Urothelium cell line (cell line): ENCODE measurements around the gene RPN1.

Experiments used
- DNase-seq: peaks from one replicate; pipeline ENCODE4 v3.0.0; 2011; ENCODE audit warnings: low spot score, mixed read lengths
- FAIRE-seq: peaks from 2 replicates; lab custom pipeline; 2011; peaks lifted over from hg19 to GRCh38; lab: Jason Lieb, UNC

The RPN1 gene

GRCh38 chr3:128585189-128585588, 65.4 kb downstream of the RPN1 start:
- FAIRE-seq: no peak
- no peak for DNase-seq

DNA sequence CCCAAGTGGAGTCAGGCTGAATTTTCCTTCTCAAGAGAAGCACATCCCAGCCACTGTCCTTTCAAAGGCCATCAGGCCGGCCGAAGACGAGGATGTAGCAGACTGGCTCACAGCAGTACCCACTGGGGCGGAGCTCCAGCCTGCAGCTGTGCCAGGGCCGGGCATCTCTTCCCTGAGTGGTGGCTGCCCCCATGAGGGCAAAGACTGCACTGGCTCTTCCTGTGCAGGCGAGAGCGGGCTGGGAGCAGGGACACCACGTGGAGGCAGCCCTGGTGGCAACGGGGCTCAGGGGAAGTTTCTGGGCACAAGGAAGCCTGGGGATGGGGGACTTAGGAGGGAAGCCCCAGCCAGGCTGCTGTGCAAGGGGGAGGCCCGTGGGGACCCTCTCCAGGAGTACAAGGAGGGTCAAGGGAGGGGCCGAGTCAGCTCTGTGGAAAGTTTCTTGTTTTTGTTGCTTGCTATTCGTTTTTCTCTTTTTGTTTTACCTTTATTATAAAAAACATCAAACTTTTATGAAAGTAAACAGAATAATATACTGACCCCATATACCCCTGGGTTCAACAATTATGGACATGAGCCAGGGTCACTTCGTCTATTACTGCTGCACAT, 66.1 kb downstream of the RPN1 start:
- DNase-seq (peak; percentile 84), FAIRE-seq (peak; percentile 9)

DNA sequence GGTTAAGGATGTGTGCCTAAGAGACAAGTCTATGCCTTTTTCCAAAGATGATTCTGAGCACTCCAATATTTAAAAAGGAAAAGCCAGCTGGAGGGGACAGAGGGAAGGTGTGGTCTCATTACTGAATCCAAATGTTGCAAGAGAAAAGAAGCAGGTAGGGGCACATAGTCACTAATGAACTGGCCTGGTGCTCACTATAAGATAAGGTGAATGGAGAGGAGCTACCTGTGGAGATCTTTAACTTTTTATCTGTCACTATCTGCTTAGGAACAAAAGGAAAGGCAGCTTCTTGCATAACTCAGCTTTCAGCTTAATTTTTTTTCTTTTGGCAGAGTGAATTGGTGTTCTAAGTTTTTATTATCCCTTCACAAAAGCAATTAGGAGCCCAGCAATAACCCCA, 69.1 kb downstream of the RPN1 start:
- no peak for DNase-seq
- FAIRE-seq: no peak

- FAIRE-seq (no peak), DNase-seq (no peak)
Measured at GRCh38 chr3:128579927-128580326, 70.7 kb downstream of the RPN1 start.

DNA sequence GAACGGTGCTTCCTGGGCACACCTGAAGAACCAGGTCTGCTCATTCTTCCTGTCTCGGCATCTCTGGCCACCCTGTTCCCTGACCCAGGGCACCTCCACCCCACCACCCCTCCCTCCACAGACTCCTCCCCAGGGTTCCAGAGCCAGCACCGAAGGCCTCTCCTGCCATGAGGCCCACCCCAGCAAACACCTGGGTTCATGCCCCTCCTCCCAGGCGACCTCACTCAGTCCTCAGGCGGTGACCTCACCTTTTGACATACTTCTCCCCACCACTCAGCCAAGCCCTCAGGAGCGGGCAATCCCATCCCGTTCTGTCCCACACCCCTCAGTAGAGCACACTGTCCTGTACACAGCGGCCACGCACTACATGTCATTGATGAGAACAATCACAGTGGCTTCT, 72.3 kb downstream of the RPN1 start:
- DNase-seq (no peak), FAIRE-seq (no peak)

GRCh38 chr3:128577711-128578110, 72.9 kb downstream of the RPN1 start:
- FAIRE-seq (no peak), DNase-seq (no peak)

GRCh38 chr3:128576290-128576689, 74.3 kb downstream of the RPN1 start:
- no peak for FAIRE-seq
- no peak for DNase-seq

- DNase-seq: no peak
- FAIRE-seq: no peak
Measured at GRCh38 chr3:128575777-128576176, 74.8 kb downstream of the RPN1 start.

GRCh38 chr3:128573707-128574162, 76.9 kb downstream of the RPN1 start:
- FAIRE-seq: no peak

GRCh38 chr3:128573160-128573559, 77.5 kb downstream of the RPN1 start:
- FAIRE-seq (no peak), DNase-seq (no peak)

More at GRCh38 chr3:128573707-128574162, 76.9 kb downstream of the RPN1 start:
- DNase-seq: no peak

DNA sequence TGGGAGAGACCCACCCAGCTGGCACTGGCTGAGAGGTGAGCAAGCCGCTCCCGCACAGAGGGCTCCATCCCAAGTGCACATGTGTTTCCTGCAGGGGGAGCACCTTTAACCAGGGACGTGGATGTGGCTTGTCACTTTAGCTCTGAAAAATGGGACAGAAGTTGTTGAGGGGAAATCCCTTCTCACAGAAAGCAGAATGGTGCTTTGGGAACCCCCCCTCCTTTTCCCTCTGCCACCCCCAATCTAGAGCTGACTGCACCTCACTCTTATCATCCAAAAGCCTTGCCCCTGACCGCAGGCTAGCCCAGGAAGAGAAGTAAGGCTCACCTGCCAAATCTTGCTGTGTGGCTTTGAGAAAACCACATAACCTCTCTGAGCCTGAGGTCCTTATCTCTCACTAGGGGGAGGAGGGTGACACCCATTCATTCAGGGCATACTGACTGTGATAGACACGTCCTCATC, 77.9 kb downstream of the RPN1 start:
- DNase-seq (peak; percentile 48), FAIRE-seq (no peak)

GRCh38 chr3:128572013-128572412, 78.6 kb downstream of the RPN1 start:
- FAIRE-seq: no peak
- DNase-seq: no peak
